Activated T-cell treated with anti-CD3 and anti-CD28 coated beads, Interleukin-2, amount 50 U/mL, for 72 hours (primary cell): ENCODE results near the gene DIAPH3. TPM values are rescaled to one million over a fixed set of nuclear protein-coding genes. Genes with fewer than 3 reads are reported as not detected.

Experiments used
- ATAC-seq, 2 donors: fragments of 150-1000 bp; cut with Tn5 transposase; replicated peaks in 1 of 2; 2 replicates each; pipeline ENCODE4 v1.10.0; 2021; ENCODE audit warnings: moderate library complexity in 2 of 2, mild to moderate bottlenecking in 1 of 2
- DNase-seq, 2 donors: peaks; one replicate each; pipeline ENCODE4 v3.0.0; 2021 to 2022; ENCODE audit warnings: mixed read lengths in 1 of 2
- H3K27ac Mint-ChIP-seq: one replicate; pipeline ENCODE4 v1.8.0; 2022; ENCODE audit warnings: mild to moderate bottlenecking, moderate library complexity, mixed read lengths
- H3K27me3 Mint-ChIP-seq: one replicate; pipeline ENCODE4 v1.8.0; 2022; ENCODE audit warnings: low read depth, mixed read lengths
- H3K36me3 Mint-ChIP-seq, 2 donors: one replicate each; pipeline ENCODE4 v1.8.0; 2022; ENCODE audit warnings: mixed read lengths in 2 of 2, mild to moderate bottlenecking in 1 of 2; ENCODE audit not compliant: insufficient read depth in 2 of 2
- H3K4me1 Mint-ChIP-seq: one replicate; pipeline ENCODE4 v1.8.0; 2022; ENCODE audit warnings: low read depth, mixed read lengths
- H3K4me3 Mint-ChIP-seq, 2 donors: one replicate each; pipeline ENCODE4 v1.8.0; 2022; ENCODE audit warnings: mild to moderate bottlenecking in 2 of 2, mixed read lengths in 2 of 2, moderate library complexity in 2 of 2
- H3K9me3 Mint-ChIP-seq, 2 donors: one replicate each; pipeline ENCODE4 v1.8.0; 2022; ENCODE audit warnings: mixed read lengths in 2 of 2
- total RNA-seq, 2 donors: library from RNA; stranded (reverse); gene quantifications; one replicate each; pipeline ENCODE4 v1.2.3, GENCODE V29; 2022

Gene DIAPH3
- total RNA-seq, 2 donors from 2014 or later: 28.5 to 30.8 TPM

- no peak for ATAC-seq
- no peak overlapping the region for H3K4me3 Mint-ChIP-seq
- no peaks in the 10 kb centered on the region for H3K36me3 Mint-ChIP-seq
- H3K9me3 Mint-ChIP-seq: no peaks in the 10 kb centered on the region
- no peaks in the 10 kb centered on the region for H3K4me1 Mint-ChIP-seq
- H3K27ac Mint-ChIP-seq: no peak overlapping the region
- no peaks in the 10 kb centered on the region for H3K27me3 Mint-ChIP-seq
- DNase-seq: no peak
Measured at GRCh38 chr13:59885076-59885475, 278.7 kb downstream of the DIAPH3 start.

- no peak overlapping the region for H3K4me3 Mint-ChIP-seq
- no peaks in the 10 kb centered on the region for H3K4me1 Mint-ChIP-seq
- no peaks in the 10 kb centered on the region for H3K36me3 Mint-ChIP-seq
- no peak for ATAC-seq
- H3K9me3 Mint-ChIP-seq: no peaks in the 10 kb centered on the region
- H3K27ac Mint-ChIP-seq: no peak overlapping the region
- no peak for DNase-seq
- no peaks in the 10 kb centered on the region for H3K27me3 Mint-ChIP-seq
Measured at GRCh38 chr13:59883885-59884284, 279.8 kb downstream of the DIAPH3 start.

DNA sequence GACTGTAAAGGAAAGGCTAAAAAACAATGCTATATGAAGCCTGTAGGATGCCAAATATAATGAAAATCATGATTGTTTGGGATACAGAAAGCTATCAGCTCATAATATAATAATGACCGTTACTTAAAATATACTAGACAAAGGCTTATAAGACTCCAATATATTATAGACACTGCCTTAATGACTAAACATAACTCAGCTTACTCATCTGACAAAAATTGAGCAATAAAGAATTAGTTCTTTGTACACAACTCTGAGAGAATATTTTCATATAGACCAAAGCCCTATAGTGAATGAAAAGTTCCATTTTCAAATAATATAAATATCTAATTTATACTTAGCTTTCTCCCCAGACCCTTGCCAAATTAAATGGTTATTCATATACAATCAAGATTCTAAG lies 283.3 kb downstream of the DIAPH3 start:
- H3K27me3 Mint-ChIP-seq: no peaks in the 10 kb centered on the region
- no peaks in the 10 kb centered on the region for H3K9me3 Mint-ChIP-seq
- DNase-seq (no peak), ATAC-seq (no peak)
- H3K4me1 Mint-ChIP-seq: no peaks in the 10 kb centered on the region
- no peaks in the 10 kb centered on the region for H3K36me3 Mint-ChIP-seq
- no peak overlapping the region for H3K27ac Mint-ChIP-seq
- no peak overlapping the region for H3K4me3 Mint-ChIP-seq

- no peak for ATAC-seq
- no peak overlapping the region for H3K4me3 Mint-ChIP-seq
- no peaks in the 10 kb centered on the region for H3K27me3 Mint-ChIP-seq
- no peaks in the 10 kb centered on the region for H3K9me3 Mint-ChIP-seq
- no peak for DNase-seq
- H3K36me3 Mint-ChIP-seq: no peaks in the 10 kb centered on the region
- no peaks in the 10 kb centered on the region for H3K4me1 Mint-ChIP-seq
- no peak overlapping the region for H3K27ac Mint-ChIP-seq
Measured at GRCh38 chr13:59879281-59879680, 284.4 kb downstream of the DIAPH3 start.

- Mint-ChIP-seq H3K27ac (no peak overlapping the region), H3K36me3 (no peaks in the 10 kb centered on the region), H3K9me3 (no peaks in the 10 kb centered on the region)
Measured at GRCh38 chr13:59877933-59878332, 285.8 kb downstream of the DIAPH3 start.

DNA sequence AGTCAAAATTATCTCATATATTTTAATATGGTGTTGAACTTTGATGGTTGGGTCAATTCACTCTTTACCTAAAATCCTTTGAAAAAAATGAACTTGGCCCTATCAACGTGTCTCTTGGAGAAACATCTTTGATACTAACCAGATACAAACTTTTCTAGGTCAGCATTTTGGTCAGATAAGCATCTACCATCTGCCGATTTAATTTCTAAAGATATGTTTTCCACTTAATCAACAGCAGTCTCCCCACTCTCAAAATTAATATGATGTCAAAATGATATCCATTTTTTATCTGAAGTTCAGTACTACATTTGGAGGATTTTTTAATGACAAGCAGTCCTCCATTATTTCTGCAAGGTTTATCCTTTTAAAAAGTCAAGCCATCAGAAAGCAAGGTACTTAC lies 288.8 kb downstream of the DIAPH3 start:
- H3K27me3 Mint-ChIP-seq: no peaks in the 10 kb centered on the region
- no peak for ATAC-seq
- H3K4me1 Mint-ChIP-seq: no peaks in the 10 kb centered on the region
- H3K9me3 Mint-ChIP-seq: no peaks in the 10 kb centered on the region
- no peak for DNase-seq
- no peaks in the 10 kb centered on the region for H3K36me3 Mint-ChIP-seq
- no peak overlapping the region for H3K4me3 Mint-ChIP-seq
- H3K27ac Mint-ChIP-seq: no peak overlapping the region

More at GRCh38 chr13:59877933-59878332, 285.8 kb downstream of the DIAPH3 start:
- Mint-ChIP-seq H3K27me3 (no peaks in the 10 kb centered on the region), H3K4me3 (no peak overlapping the region), H3K4me1 (no peaks in the 10 kb centered on the region)
- no peak for ATAC-seq
- DNase-seq: no peak

DNA sequence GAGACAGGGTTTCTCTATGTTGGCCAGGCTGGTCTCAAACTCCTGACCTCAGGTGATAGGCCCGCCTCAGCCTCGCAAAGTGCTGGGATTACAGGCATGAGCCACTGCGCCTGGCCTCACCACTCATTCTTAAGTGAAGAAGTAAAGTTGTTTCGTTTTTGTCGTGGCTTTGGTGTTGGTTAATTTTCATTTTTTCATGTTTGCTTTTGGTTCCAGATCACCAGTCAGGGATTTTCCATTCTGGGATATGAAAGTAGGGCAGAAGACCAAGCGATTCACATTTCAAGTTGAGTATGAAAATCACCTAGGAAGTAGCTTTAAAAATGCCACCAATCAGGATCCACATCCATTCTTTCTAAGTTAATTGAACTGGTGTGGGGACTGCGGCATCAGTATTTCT lies 289.9 kb downstream of the DIAPH3 start:
- Mint-ChIP-seq H3K36me3 (no peaks in the 10 kb centered on the region), H3K4me1 (no peaks in the 10 kb centered on the region), H3K27me3 (no peaks in the 10 kb centered on the region), H3K4me3 (no peak overlapping the region), H3K9me3 (no peaks in the 10 kb centered on the region), H3K27ac (no peak overlapping the region)
- ATAC-seq (no peak), DNase-seq (no peak)

DNA sequence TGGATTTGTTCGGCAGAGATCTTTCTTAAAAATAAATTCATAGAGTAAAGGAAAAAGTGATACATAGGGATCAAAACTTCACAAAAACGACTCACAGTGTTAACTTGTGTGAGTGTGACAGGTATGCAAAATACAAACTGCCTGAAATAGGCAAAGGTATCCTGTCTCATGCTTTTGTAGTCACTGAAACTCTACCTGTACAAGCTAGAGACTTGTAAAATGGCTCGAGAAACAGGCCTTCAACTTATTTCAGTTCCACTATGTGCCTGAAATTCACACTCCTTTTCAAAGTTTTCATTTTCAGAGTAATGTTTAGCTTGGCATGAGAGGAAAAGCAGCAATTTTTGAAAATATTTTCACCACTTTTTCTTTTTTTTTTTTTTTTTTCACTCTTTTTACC lies 290.4 kb downstream of the DIAPH3 start:
- Mint-ChIP-seq H3K4me1 (no peaks in the 10 kb centered on the region), H3K27me3 (no peaks in the 10 kb centered on the region), H3K9me3 (no peaks in the 10 kb centered on the region), H3K27ac (no peak overlapping the region), H3K4me3 (no peak overlapping the region), H3K36me3 (no peaks in the 10 kb centered on the region)
- DNase-seq: no peak
- no peak for ATAC-seq

DNA sequence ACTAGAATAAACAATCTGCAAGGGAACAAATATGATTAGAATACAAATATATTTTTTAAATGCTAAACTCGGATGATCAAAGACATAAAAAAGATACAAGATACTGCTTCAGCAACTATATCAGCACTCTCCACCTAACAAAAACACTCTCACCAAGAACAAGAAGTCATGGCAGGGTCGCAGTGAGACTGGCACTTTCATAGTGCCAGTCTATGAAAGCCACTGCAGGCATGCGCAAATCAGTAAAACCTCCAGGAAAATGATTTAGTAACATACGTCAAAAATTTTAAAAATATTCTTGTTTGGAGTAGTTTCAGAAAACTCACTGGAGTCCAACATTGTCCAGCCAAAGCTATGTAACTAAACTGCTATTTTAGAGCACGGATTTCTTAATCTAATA lies 295.9 kb downstream of the DIAPH3 start:
- Mint-ChIP-seq H3K27me3 (no peaks in the 10 kb centered on the region), H3K4me3 (no peak overlapping the region)

DNA sequence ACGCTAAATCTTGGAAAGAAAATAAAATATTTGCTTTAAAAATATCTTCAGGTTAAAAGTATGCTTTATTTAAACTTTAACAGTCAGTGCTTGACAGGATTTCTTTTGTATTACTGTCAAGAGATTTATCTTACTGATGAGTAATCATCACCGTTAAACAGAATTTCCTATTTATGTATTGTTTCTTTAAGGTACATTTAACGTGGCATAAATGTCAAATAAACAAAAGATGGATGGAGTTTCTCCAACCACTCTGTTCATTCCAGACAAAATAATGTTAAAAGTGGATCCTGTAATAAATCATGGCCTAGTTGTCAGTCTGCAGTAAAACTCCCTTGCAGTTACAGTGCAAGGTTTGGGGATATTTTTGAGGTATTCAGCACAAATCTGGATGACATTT lies 298.3 kb downstream of the DIAPH3 start:
- H3K4me1 Mint-ChIP-seq: no peaks in the 10 kb centered on the region
- DNase-seq (no peak), ATAC-seq (no peak)
- no peaks in the 10 kb centered on the region for H3K9me3 Mint-ChIP-seq
- no peak overlapping the region for H3K27ac Mint-ChIP-seq
- H3K36me3 Mint-ChIP-seq: peaks cover 0 to 2% of the 10 kb centered on the region in 2 donors
- no peaks in the 10 kb centered on the region for H3K27me3 Mint-ChIP-seq
- no peak overlapping the region for H3K4me3 Mint-ChIP-seq

More for the DNA sequence above, 295.9 kb downstream of the DIAPH3 start:
- Mint-ChIP-seq H3K9me3 (no peaks in the 10 kb centered on the region), H3K36me3 (no peaks in the 10 kb centered on the region), H3K4me1 (no peaks in the 10 kb centered on the region), H3K27ac (no peak overlapping the region)
- no peak for DNase-seq
- no peak for ATAC-seq

DNA sequence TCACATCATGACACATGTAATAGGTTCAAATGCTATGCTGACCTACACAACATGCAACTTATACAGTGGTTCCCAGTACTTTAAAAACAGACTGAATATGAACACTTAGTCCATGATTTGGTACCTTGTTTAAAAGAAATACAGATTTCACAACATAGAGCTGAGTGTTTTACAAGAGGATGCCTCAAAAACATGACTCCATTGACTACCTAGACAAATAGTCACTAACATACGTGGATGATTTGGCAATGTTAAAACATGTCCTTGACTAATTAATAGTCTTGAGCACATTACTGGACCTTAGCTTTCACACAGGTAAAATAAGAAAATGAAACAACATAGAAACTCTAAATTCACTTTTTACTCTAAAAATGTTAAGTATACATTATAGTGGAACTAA lies 300.1 kb downstream of the DIAPH3 start:
- ATAC-seq (no peak), DNase-seq (no peak)
- no peaks in the 10 kb centered on the region for H3K9me3 Mint-ChIP-seq
- H3K27ac Mint-ChIP-seq: no peak overlapping the region
- no peak overlapping the region for H3K4me3 Mint-ChIP-seq
- no peaks in the 10 kb centered on the region for H3K27me3 Mint-ChIP-seq
- H3K36me3 Mint-ChIP-seq: peaks cover 0 to 2% of the 10 kb centered on the region in 2 donors
- H3K4me1 Mint-ChIP-seq: no peaks in the 10 kb centered on the region

DNA sequence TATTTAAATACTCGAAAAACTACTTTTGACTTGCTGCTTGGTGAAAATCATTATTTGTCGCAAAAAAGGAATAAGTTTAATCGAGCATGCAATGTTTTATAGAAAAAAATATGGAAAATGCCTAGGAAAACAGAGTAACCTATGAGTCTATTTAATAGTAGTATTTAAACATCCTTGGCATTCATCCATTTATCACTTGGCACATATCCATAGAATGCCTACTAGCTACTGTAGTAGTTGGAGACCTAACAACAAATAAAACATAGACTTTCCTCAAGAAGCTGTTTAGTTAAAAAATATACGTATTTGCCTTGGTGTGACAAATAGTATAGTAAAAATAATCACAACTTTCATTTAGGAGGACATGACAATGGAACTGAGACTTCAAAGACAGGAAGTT lies 302.1 kb downstream of the DIAPH3 start:
- Mint-ChIP-seq H3K27me3 (no peaks in the 10 kb centered on the region), H3K4me1 (no peaks in the 10 kb centered on the region), H3K27ac (no peak overlapping the region), H3K4me3 (no peak overlapping the region), H3K9me3 (no peaks in the 10 kb centered on the region), H3K36me3 (peaks cover 0 to 2% of the 10 kb centered on the region in 2 donors)
- DNase-seq (no peak), ATAC-seq (no peak)

DNA sequence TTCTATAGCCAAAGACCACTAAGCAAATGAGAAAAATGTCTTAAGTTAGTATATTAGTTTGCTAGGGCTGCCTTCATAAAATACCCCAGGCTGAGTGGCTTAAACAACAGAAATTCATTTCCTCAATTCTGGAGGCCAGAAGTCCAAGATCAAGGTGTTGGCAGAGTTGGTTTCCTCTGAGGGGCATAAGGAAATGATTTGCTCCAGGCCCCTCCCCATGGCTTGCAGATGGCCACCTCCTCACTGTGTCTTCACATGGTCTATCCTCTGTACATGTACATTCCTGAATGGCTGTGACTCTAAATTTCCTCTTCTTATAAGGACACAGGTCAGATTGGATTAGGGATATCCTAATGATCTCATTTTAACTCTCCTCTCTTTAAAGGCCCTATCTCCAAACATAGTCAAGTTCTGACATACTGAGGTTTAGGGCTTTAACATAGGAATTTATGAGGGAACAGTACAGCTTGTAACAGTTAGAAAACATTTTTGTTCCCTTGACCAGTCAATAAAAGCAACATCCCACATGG lies 307.4 kb downstream of the DIAPH3 start:
- H3K4me1 Mint-ChIP-seq: no peaks in the 10 kb centered on the region

DNA sequence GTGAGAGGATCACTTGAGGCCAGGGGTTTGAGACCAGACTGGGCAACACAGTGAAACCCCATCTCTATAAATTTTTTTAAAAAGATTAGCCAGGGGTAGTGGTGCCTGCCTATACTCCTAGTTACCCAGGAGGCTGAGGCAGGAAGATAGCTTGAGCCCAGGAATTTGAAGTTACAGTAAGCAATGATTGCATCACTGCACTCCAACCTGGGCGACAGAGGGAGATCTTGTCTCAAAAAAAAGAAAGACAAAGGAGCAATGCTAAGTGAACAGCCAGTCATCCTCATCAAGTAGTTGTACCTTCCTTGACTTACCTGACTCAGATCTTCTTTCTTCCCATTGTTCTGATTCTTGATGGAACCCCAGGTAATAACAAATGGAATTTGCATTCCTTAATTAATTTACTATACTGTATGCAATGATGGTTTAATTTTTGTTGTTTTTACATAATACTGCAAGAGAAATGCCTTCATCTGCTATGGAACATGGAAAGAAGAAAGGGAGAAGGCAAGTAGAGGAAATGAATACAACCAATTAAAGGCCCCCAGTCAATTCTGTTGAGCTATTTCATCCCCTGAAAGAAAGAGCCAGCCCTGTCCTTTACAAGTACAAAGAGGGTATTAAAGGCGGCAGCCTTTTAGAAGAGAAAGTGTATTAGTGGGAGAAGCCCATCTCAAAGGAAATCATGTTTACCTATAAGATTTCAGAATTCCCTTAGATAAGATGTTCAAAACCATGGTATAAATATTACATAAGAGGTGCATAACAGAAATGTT lies 316.7 kb downstream of the DIAPH3 start:
- no peaks in the 10 kb centered on the region for H3K4me1 Mint-ChIP-seq
- H3K4me3 Mint-ChIP-seq: no peak overlapping the region
- H3K27me3 Mint-ChIP-seq: no peaks in the 10 kb centered on the region
- ATAC-seq: no peak
- H3K36me3 Mint-ChIP-seq: peaks cover 2 to 5% of the 10 kb centered on the region in 2 donors
- H3K27ac Mint-ChIP-seq: no peak overlapping the region
- no peak for DNase-seq
- H3K9me3 Mint-ChIP-seq: peaks cover 2 to 3% of the 10 kb centered on the region in 2 donors

More for the DNA sequence above, 307.4 kb downstream of the DIAPH3 start:
- H3K27me3 Mint-ChIP-seq: no peaks in the 10 kb centered on the region
- H3K9me3 Mint-ChIP-seq: peaks cover 0 to under 1% of the 10 kb centered on the region in 2 donors
- peaks cover 2 to 4% of the 10 kb centered on the region in 2 donors for H3K36me3 Mint-ChIP-seq
- no peak for DNase-seq
- no peak overlapping the region for H3K4me3 Mint-ChIP-seq
- no peak for ATAC-seq
- H3K27ac Mint-ChIP-seq: no peak overlapping the region
